GM23338 (cell line): Measurements from ENCODE around the gene SPNS1.

Experiments used
- CREB1 ChIP-seq: fragments of 250-450 bp; sonication (Bioruptor Pico); IDR thresholded peaks from 2 replicates; pipeline ENCODE4 v1.5.0; 2020; ENCODE audit warnings: low read depth, mild to moderate bottlenecking, moderate library complexity
- CTCF ChIP-seq, 2 experiments: fragments of 200-600 bp in 1 of 2; sonication (generic) in 1 of 2; conservative IDR thresholded peaks; 2 replicates each; pipeline versions ENCODE4 v1.5.1 to v1.6.1; 2016 to 2017; ENCODE audit warnings: antibody characterized with exemption in 2 of 2, low read depth in 2 of 2, mild to moderate bottlenecking in 2 of 2, moderate library complexity in 1 of 2
- EZH2 ChIP-seq: fragments of 200-600 bp; sonication (generic); IDR thresholded peaks from one replicate; pipeline ENCODE4 v1.8.0; 2017; ENCODE audit warnings: antibody characterized with exemption, mild to moderate bottlenecking, low read depth; ENCODE audit not compliant: unreplicated experiment
- EZH2phosphoT487 ChIP-seq: fragments of 200-600 bp; sonication (generic); IDR thresholded peaks from one replicate; pipeline ENCODE4 v1.8.1; 2018; ENCODE audit warnings: antibody characterized with exemption; ENCODE audit not compliant: unreplicated experiment
- JUNB ChIP-seq: IDR thresholded peaks from one replicate; pipeline ENCODE4 v1.6.1; 2016; ENCODE audit warnings: antibody characterized with exemption; ENCODE audit not compliant: unreplicated experiment
- POLR2AphosphoS5 ChIP-seq: IDR thresholded peaks from 2 replicates; pipeline ENCODE4 v1.6.1; 2016; ENCODE audit warnings: antibody characterized with exemption, low read depth
- REST ChIP-seq: IDR thresholded peaks from one replicate; pipeline ENCODE4 v1.6.1; 2018; ENCODE audit warnings: antibody characterized with exemption; ENCODE audit not compliant: unreplicated experiment
- STAT1 ChIP-seq: IDR thresholded peaks from one replicate; pipeline ENCODE4 v1.6.1; 2016; ENCODE audit warnings: antibody characterized with exemption; ENCODE audit not compliant: unreplicated experiment
- ZNF331 ChIP-seq: fragments of 250-450 bp; sonication (Bioruptor Pico); IDR thresholded peaks from 2 replicates; pipeline ENCODE4 v1.5.0; 2020; ENCODE audit warnings: low read depth, mild to moderate bottlenecking, moderate library complexity

DNA sequence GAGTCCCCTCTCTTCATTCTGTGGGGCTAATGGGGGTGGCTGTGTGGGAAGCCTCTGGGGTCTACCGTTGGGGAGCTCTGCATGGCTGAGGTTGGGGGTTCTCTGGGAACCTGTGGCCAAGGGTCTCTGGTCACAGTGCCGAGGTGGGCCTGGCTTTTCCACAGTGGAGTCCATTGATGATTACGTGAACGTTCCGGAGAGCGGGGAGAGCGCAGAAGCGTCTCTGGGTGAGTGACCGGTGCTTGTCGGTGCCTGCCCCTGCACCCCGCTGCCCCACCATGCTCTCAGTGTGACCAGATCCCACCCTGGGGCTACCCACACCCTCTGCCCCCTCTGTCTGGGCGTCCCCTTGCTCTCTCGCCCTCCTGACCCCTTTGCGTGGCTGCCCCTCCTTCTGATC, 14.8 kb downstream of the SPNS1 start:
- TF ChIP-seq EZH2: no peak
- TF ChIP-seq CTCF (conservative IDR thresholded peaks at IDR 0.05; ENCODE audit: low read depth in 2 of 2): no peak
- no peak for TF ChIP-seq REST
- TF ChIP-seq POLR2AphosphoS5: no peak
- TF ChIP-seq ZNF331 (CRISPR knock-in tag): no peak
- no peak for TF ChIP-seq STAT1
- no peak for TF ChIP-seq JUNB
- no peak for TF ChIP-seq CREB1 (CRISPR knock-in tag)
- TF ChIP-seq EZH2phosphoT487: no peak
